ENCODE results near the gene GNG10.
"Not testable (repeated sequence)": the region's sequence is repeated elsewhere in the genome, so short reads cannot be mapped to it uniquely, and the experiment has no call there.

GNG10 gene

DNA sequence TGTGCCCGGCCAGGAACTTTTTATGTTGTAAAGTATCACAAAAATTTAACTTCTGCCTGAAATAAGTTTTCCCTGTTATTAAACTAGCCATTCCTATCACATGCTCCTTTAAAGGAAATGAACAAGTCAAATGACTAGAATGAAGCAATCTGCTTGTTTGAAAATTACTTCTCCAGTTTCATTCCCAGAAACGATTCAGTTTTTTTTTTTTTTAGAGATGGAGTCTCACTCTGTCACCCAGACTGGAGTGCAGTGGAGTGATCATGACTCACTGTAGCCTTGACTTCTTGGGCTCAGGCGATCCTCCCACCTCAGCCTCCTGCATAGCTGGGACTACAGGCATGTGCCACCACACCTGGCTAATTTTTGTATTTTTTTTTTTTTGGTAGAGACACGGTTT, 13.3 kb upstream of the GNG10 start:
- DNase-seq (ENCODE audit: low read depth, low spot score): no peak
- H3K27ac ChIP-seq: no peak overlapping the region

DNA sequence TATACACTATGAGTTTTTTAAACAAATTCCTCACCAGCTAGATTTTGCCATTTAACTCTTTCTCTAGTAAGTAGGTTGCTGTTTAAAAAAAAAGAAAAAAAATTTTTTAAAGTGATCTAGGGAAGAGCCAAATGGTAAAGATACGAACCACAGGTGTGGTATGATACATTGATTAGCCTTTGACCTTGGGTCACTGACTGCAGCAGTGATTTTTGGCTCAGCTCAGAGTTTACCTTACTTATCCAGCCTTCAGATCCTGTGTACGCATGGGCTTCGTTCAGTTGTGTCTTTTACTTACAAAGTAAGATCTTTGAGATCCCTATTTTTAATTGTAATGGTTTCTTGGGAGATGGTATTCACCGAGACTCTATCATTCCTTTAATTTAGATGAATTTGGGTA, 12.4 kb upstream of the GNG10 start:
- no peak for DNase-seq (ENCODE audit: low read depth, low spot score)
- H3K27ac ChIP-seq: no peak overlapping the region

DNA sequence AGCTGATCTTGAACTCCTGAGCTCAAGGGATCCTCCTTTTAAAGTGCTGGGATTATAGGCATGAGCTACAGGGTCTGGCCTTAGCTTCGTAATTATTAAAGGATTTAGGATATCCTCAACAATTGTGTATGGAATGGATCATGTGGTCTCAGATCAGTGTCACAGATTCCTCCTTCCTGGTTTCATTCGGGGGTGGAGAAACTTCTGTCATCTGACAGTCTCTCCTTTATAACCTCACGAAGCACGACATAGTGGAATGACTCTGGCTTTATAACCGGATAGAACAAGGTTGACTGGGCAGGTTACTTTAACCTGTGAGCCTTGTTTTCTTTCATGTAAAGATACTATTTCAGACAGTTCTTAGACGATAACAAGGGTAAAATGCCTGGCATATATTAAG, 4.4 kb upstream of the GNG10 start:
- no peak overlapping the region for H3K27ac ChIP-seq
- DNase-seq (ENCODE audit: low read depth, low spot score): no peak

DNA sequence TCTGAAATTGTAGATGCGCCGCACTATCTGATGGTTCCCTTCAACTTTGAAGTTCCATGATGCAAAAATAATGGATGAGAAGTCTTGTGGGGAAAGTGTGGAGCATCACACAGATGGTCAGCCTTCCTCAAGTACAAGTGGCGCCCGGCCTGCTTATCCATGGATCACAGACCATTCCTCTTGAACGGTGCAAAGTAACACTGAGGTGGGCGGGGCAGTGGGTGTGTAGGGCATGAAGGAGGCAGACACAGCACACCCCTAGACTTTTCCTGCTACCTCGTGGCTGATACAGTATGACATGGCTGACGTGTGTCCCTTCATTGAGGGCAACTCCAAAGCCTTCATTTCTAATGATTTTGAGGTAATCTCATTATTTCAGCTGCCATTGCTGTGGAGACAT, 2.5 kb upstream of the GNG10 start:
- no peak overlapping the region for H3K27ac ChIP-seq

GRCh38 chr9:111659691-111660090, 1.7 kb upstream of the GNG10 start:
- H3K27ac ChIP-seq: no peak overlapping the region
- no peak for DNase-seq (ENCODE audit: low read depth, low spot score)

More for the DNA sequence above, 2.5 kb upstream of the GNG10 start:
- no peak for DNase-seq (ENCODE audit: low read depth, low spot score)

DNA sequence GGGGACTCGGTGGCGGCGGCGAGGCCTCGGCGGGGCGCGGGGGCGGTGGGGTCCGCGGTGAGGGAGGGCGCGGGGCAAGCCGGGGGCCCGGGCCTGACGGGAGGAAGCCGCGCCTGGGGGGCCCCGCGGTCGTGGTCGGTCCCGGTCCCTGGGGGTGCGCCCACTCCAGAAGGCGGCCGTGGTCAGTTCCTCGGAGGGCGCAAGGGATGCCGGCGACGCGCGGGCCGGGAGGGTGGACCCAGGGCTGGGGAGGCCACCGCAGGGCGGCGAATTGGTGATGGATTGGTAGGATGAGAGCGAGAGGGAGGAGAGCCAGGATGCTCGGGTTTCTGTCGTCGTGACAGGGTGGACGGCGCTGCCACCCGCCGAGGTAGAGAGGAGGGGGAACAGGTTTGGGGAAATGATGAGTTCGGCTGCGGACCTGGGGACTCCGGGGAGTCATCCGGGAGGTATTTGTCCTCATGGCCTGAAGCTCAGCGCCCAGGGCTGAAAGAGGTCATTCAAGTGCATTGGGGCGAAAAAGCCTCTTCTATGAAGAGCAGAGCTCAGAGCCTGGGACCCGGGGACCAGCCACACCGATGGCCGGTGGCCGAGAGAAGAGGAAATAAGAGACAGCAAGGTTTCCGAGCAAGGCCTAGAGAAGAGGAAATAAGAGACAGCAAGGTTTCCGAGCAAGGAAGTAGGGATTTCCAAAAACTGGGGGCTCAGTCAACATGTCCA, 557 bp downstream of the GNG10 start:
- peak overlapping the region; percentile 41 for H3K27ac ChIP-seq

GRCh38 chr9:111662576-111663300, 1.3 kb downstream of the GNG10 start:
- peak overlapping the region; percentile 41 for H3K27ac ChIP-seq
- DNase-seq (ENCODE audit: low read depth, low spot score): no peak

More for the DNA sequence above, 557 bp downstream of the GNG10 start:
- no peak for DNase-seq (ENCODE audit: low read depth, low spot score)

GRCh38 chr9:111663301-111663823, 2.0 kb downstream of the GNG10 start:
- peak overlapping the region; percentile 41 for H3K27ac ChIP-seq
- DNase-seq (ENCODE audit: low read depth, low spot score): peak; percentile 3

DNA sequence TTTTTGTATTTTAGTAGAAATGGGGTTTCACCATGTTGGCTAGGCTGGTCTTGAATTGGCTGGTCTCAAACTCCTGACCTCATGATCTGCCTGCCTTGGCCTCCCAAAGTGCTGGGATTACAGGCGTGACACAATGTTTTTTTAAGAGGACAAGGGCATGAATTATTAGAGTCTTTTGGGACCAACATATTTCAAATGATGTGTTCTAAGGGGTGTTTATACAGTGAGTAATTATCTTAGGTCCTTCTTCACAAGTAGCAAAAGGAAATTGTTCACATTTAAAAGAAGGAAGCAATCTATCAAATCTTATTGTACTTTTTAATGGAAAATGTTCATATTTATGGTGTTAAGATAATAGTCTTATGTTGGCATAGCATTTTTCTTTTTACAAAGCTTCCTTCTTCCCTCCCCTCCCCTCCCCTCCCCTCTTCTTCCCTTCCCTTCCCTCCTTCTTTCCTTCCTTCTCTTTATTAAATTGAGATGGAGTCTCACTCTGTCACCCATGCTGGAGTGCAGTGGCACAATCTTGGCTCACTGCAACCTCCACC, 6.7 kb downstream of the GNG10 start:
- H3K27ac ChIP-seq: no peak overlapping the region
- DNase-seq (ENCODE audit: low read depth, low spot score): no peak

- H3K27ac ChIP-seq; DNase-seq (ENCODE audit: low read depth, low spot score): not testable (repeated sequence)
Observed at GRCh38 chr9:111668601-111669000, 7.2 kb downstream of the GNG10 start.

DNA sequence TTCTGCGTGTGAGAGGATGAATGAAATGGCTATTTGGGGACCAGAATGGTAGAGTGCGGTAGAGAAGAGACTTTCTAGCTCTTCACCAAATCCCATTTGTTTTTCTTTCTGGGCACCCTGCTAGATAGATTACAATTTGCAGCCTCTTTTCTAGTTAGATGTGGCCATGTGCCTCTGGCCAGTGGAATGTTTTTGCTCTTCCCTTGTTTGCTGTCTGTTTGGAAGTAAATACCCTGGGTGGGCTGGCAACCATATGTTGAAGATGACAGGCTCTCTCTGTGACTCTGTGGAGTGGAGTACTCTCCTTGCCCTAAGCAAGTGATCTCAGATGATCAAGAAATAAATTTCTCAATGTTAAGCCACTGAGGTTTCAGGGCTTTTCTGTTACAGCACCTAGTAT, 12.9 kb downstream of the GNG10 start:
- H3K27ac ChIP-seq: no peak overlapping the region
- no peak for DNase-seq (ENCODE audit: low read depth, low spot score)

DNA sequence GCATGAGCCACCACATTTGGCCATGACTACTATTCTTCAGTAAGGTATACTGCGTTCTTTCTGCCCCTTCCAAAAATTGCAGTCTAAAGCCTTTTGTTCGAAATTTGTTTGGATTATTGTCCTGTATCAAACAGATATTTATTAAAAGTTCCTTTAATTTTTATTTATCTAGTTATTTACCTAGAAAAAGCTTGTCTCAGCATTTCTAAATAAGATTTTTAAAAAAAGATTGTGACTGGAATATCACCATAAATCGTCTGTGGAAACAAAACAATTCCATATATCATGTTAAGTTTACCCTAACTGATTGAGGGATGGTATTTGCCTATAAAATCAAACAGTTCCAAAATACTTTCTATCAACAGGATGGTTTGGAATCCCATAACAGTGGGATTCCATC, 14.7 kb downstream of the GNG10 start:
- DNase-seq (ENCODE audit: low read depth, low spot score): no peak
- H3K27ac ChIP-seq: no peak overlapping the region

GRCh38 chr9:111678293-111678692, 16.9 kb downstream of the GNG10 start:
- no peak for DNase-seq (ENCODE audit: low read depth, low spot score)
- H3K27ac ChIP-seq: no peak overlapping the region

- H3K27ac ChIP-seq: no peak overlapping the region
- no peak for DNase-seq (ENCODE audit: low read depth, low spot score)
Observed at GRCh38 chr9:111679199-111679598, 17.8 kb downstream of the GNG10 start.

- DNase-seq (ENCODE audit: low read depth, low spot score): no peak
- H3K27ac ChIP-seq: no peak overlapping the region
Observed at GRCh38 chr9:111683392-111683791, 22.0 kb downstream of the GNG10 start.

- H3K27ac ChIP-seq: no peak overlapping the region
- no peak for DNase-seq (ENCODE audit: low read depth, low spot score)
Observed at GRCh38 chr9:111691672-111692329, 30.4 kb downstream of the GNG10 start.

DNA sequence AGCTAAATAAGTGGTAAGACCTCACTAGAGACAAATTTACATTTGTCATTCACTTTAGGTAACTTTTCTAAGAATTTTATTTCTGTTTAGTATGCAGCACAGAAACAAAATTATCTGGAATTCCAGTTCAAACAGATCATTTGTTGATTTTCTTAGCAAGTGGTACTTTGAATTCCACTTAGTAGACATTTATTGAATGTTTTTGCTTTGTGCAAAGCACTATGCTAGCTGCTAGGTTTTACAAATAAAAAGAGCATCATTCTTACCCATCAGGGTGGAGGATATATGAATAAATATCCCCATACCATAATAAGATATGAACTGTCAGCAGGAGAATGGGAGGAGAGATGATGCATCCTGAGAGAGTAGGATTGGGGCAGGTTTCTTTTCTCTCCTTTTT, 35.4 kb downstream of the GNG10 start:
- no peak overlapping the region for H3K27ac ChIP-seq
- DNase-seq (ENCODE audit: low read depth, low spot score): no peak

GRCh38 chr9:111700776-111701175, 39.4 kb downstream of the GNG10 start:
- no peak for DNase-seq (ENCODE audit: low read depth, low spot score)
- no peak overlapping the region for H3K27ac ChIP-seq

DNA sequence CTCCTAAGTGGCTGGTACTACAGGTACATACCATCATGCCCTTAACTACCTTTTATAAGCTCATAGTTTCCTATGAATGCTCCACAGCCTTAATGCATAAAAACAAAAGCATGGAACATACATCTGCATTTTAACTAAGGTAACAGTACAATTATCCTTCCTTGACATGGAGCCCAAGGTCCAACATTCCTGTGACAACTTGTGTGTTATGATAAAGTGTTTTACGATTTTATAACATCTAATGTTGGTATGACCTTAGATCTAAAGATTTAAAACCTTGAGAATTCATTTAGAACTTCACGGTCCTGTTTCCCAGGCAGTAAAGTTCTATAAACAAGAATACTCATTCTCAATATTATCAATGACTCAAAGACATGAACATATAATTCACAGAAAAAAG, 43.1 kb downstream of the GNG10 start:
- DNase-seq (ENCODE audit: low read depth, low spot score): no peak
- no peak overlapping the region for H3K27ac ChIP-seq

- no peak overlapping the region for H3K27ac ChIP-seq
- no peak for DNase-seq (ENCODE audit: low read depth, low spot score)
Observed at GRCh38 chr9:111711548-111711947, 50.1 kb downstream of the GNG10 start.

DNA sequence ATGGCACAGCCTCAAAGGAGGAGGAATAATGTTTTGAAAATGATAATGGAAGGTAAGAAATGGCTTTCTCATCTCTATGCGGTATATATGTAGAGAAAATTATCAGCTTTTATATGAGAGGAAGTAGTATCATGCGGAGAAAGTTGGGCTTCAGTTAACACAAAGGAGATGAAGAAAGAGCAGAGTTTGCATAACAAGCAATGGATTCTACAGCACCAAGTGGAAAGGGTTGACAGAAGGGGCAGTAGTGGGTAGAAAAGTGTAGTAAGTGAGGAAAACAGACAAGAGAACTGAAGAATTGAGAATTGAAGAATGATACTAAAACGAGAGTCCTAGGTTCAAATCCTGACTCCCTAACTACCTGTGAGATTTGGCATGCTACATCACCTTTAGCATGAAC, 51.0 kb downstream of the GNG10 start:
- DNase-seq (ENCODE audit: low read depth, low spot score): no peak
- H3K27ac ChIP-seq: no peak overlapping the region

Measured in epithelial cell of prostate (primary cell).